Stimulated activated CD8-positive, alpha-beta memory T cell treated with anti-CD3 and anti-CD28 coated beads, Interleukin-15, amount 100 ng/mL, for 4 hours (primary cell): ENCODE results near the gene POMT1.
"Not testable (repeated sequence)": the region's sequence is repeated elsewhere in the genome, so short reads cannot be mapped to it uniquely, and the experiment has no call there.

ENCODE experiments used
- DNase-seq, 2 donors: peaks; one replicate each; pipeline ENCODE4 v3.0.0-alpha.2; 2020; ENCODE audit warnings: low read depth in 2 of 2

Gene POMT1

GRCh38 chr9:131525643-131526565 is 23.2 kb downstream of the POMT1 start:
- no peak for DNase-seq

DNA sequence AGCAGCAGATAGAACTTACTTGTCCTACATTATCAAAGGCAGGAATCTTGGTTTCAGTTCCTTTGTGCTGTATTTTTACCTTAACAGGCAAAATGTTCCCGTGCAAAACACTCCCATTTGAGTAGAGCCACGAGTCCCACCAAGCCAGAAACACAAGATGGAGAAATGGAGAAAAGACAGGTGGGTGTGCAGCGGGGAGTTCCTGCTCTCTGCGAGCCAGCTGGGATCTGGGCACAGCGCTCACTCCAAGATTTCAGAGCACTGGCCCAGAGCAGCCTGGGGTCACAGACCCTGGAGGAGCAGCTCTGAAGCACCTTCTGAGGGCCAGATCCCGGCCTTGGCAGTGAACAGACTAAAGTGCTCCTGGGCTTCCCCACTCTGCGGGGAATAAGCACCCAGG is 25.5 kb downstream of the POMT1 start:
- no peak for DNase-seq

GRCh38 chr9:131528886-131529505 is 26.3 kb downstream of the POMT1 start:
- DNase-seq, result no peak

DNA sequence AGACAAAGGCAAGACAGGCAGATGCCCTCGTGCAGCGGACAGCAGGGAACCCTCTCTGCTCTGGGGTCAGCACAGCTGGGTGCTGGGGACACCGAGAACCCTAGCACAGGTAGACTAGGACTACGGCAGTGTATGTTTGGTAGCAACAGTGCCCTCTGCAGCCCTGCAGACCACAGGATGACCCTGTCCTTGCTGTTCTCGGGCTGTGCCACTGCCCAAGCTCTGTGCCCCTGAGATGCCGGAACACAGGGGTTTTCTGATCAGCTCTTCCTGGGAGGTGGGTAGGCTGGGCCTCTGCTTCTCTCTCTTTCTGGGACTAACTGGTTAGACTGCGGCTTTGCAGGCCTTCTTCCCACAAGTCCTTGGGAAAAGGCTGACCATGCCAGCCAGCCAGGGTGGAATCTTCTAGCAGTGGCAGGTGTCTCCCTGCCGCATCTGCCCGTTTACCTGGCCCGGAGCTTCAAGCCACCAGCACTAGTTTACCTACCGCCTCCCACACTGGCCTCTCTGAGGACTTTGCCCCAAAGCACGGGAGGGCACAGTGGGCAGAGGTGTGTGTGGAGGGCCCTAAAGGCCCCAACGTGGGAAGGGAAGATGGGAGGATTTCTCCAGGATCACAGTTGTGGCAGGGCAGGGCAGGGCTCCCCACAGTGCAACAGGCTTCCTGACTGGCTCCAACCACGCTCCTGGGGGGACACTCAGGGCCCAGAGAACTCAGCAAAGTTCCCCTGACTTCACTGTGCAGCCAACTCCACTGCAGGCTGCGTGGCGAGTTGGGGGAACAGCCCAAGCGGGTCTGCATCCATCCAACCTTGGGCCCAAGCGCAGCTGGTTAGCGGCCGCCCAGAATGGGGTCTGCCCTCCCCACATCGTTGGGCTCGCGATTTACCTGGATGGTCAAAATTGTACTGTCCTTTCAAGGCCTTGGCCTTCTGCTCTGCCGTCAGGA is 27.2 kb downstream of the POMT1 start:
- DNase-seq, result no peak

- DNase-seq, result no peak
Observed at GRCh38 chr9:131530546-131530919, 27.8 kb downstream of the POMT1 start.

- peak; percentile 32 to 45 for DNase-seq
Observed at GRCh38 chr9:131530920-131531832, 28.5 kb downstream of the POMT1 start, which contains the start of gene UCK1. Gene UCK1, minus strand, starts transcription at chr9:131531263. Its CDS starts 89 bp downstream, at chr9:131531174.

DNA sequence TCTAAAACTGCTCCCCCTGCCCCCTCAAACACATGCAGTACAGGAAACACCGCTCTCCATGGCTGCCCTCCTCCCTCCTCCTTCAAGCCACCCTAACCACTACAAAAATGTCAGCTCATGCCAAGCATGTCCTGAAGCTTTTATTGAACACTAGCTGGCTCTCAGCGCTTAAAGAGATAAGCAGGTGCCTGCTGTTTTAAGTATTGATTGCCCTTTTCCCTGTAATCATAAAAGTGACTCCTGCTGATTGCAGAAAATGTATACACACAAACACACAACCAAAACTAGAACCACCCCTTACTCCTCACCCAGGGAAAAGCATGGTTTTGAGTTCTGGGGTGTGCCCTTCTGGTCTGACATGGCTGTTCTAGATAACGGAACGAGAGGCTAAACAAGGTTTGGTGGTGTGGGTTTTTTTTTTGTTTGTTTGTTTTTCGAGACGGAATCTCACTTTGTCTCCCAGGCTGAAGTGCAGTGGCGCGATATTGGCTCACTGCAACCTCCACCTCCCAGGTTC is 32.1 kb downstream of the POMT1 start:
- DNase-seq, result no peak

DNA sequence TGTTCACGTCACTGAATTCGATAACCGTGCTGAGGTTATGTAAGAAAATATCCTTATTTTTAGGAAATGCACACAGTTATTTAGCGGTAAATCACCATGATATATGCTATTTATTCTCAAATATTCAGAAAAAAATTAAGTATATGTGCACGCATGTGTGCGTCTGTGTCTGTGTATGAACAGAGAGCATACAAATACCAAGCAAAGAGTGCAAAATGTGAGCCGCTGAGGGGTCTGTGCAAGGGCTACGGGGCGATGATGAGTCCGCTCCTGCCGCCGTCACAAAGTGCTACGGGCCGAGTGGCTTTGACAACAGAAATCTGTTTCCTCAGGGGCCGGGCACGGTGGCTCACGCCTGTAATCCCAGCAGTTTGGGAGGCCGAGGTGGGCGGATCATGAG is 35.2 kb downstream of the POMT1 start:
- DNase-seq, result no peak

- no peak for DNase-seq
Observed at GRCh38 chr9:131539223-131539923, 36.7 kb downstream of the POMT1 start.

GRCh38 chr9:131543141-131543540 is 40.4 kb downstream of the POMT1 start:
- DNase-seq, result no peak

DNA sequence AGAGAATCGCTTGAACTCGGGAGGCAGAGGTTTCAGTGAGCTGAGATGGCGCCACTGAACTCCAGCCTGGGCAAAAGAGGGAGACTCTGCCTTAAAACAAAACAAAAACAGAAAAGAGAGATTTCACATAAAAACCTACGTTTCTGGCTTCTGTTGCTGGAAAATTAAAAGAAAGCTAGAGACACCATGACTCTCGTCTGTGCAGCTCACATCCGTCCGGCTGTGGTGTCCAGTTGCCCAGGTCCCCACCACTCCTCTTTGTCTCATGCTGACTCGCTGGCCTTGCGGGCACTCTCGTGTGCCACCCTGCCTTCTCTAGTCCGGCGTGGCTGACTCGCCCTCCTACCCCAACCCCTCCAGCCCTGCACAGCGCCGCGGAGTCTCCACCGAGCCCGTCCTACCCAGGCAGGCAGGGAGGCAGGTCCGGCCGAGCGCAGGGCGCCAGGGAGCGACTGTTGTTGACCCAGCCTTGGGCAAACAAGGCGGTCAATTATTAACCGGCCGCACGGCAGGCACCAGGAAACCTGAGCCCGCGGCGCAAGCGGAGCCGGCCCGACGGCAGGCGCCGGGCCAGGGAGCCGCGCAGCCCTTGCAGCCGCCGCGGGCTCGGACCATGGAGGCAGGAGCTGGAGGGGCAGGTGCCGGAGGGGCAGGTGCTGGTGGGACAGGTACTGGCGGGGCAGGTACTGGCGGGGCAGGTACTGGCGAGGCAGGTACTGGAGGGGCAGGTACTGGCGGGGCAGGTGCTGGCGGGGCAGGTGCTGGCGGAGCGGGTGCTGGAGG is 42.5 kb downstream of the POMT1 start, which contains the start of gene PRRT1B:
TSS of gene PRRT1B (plus strand) at position 521 of the 783 bp plus-strand sequence. CDS start at position 614, 93 bp downstream.
- DNase-seq, result no peak

GRCh38 chr9:131545786-131546335 is 43.1 kb downstream of the POMT1 start:
- DNase-seq, result no peak

- no peak for DNase-seq
Observed at GRCh38 chr9:131546336-131547084, 43.8 kb downstream of the POMT1 start.

GRCh38 chr9:131549186-131549585 is 46.5 kb downstream of the POMT1 start:
- DNase-seq, result not testable (repeated sequence)

DNA sequence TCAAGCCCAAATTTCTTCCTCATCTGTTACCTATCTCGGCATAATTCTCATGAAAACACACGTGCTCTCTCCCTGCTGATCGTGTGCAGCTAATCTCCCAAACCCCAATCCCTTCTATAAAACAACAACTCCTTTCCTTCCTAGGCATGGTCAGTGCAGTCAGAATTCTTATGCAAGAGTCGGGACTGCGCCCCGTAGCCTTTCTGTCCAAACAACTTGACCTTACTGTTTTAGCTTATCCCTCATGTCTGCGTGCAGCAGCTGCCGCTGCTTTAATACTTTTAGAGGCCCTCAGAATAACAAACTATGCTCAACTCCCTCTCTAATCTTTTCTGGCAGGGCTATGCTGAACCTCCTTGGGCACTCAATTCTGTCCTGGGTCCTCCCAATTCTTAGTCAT is 47.7 kb downstream of the POMT1 start:
- DNase-seq, result not testable (repeated sequence)

GRCh38 chr9:131552030-131552429 is 49.3 kb downstream of the POMT1 start:
- no peak for DNase-seq

DNA sequence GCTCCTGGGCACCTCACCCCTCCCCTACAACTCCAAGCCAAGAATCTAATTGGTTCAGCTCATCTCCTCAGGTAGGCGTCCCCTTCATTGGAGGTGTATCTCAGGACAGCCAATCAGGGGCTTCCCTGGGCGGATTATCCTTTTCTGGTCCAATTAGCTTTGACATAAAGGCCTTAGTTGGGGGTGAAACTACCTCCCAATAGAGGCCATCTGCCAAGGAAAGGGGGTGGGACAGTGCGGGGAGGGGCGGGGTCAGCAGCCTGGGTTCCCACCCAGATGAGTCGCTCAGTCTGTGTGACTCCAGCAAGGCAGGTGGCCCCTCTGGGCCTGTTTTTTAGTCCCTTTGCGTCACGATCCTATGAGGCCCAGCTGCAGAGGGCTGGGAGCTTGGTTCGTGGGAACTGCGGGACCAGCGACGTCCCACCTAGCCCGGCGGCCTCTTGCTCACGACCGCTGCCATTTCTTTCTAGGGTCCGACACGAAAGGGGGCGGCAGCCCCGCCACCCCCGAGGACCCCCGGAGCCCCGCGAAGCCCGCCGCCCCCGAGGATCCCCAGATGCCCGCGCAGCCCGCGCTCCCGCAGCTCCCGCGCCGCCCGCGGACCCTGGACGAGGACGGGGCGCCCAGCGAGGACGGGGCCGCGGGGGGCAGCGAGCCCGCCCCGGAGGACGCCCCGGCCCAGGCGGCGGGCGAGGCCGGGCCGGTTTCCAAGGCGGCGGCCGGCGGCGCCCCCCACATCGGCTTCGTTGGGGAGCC is 51.5 kb downstream of the POMT1 start:
- DNase-seq, result no peak
